Uterus (tissue), 4 donors: ENCODE results near the gene GLI2. TPM values are rescaled to one million over a fixed set of nuclear protein-coding genes. Genes with fewer than 3 reads are reported as not detected.

Experiments used
- DNase-seq, 2 donors: peaks; one replicate each; pipeline ENCODE4 v3.0.0-alpha.2; 2019 to 2020
- H3K27ac ChIP-seq, 2 donors: fragments of 200-600 bp; sonication (generic); 1 replicate in 1 of 2; 2 replicates in 1 of 2; pipeline ENCODE4 v1.5.1; 2016 to 2018
- H3K27me3 ChIP-seq, 2 donors: fragments of 200-600 bp; sonication (generic); one replicate each; pipeline ENCODE4 v1.5.1; 2018 to 2019; ENCODE audit warnings: control low read depth in 1 of 2
- H3K36me3 ChIP-seq, 2 donors: fragments of 200-600 bp; sonication (generic); one replicate each; pipeline ENCODE4 v1.5.1; 2019; ENCODE audit warnings: control low read depth in 1 of 2
- H3K4me1 ChIP-seq, 2 donors: fragments of 200-600 bp; sonication (generic); one replicate each; pipeline ENCODE4 v1.5.1; 2018 to 2019; ENCODE audit warnings: control low read depth in 1 of 2
- H3K4me3 ChIP-seq, 2 donors: fragments of 200-600 bp; sonication (generic); 1 replicate in 1 of 2; 2 replicates in 1 of 2; pipeline ENCODE4 v1.5.1; 2018 to 2019; ENCODE audit warnings: mild to moderate bottlenecking in 1 of 2
- H3K9me3 ChIP-seq, 2 donors: fragments of 200-600 bp; sonication (generic); one replicate each; pipeline ENCODE4 v1.5.1; 2019; ENCODE audit warnings: control low read depth in 1 of 2
- POLR2A ChIP-seq, 2 donors: fragments of 450-650 bp; IDR thresholded peaks; one replicate each; pipeline ENCODE4 v1.6.1; 2016; ENCODE audit warnings: antibody characterized with exemption in 2 of 2, mild to moderate bottlenecking in 1 of 2, moderate library complexity in 1 of 2
- intact Hi-C: fragments of 100-400 bp; cut with DNase I; formaldehyde crosslinking; loops from one replicate; pipeline ENCODE4 v1.15.1; 2023; ENCODE audit warnings: low total_unique reads
- total RNA-seq, 4 donors: library from RNA; depleted of rRNA in 3 of 4; stranded (reverse); fragments of >200 nt in 3 of 4; gene quantifications; one replicate each; pipeline versions ENCODE4 v1.1.0 to v1.2.4, GENCODE V29; 2014 to 2023
- TF ChIP-seq, protein P1 (sequence below), 4 experiments: fragments of 200-600 bp in 2 of 4; fragments of 450-650 bp in 2 of 4; sonication (generic) in 2 of 4; IDR thresholded peaks; one replicate each; pipeline ENCODE4 v1.5.1; 2016 to 2019; ENCODE audit warnings: antibody characterized with exemption in 4 of 4, mild to moderate bottlenecking in 2 of 4, moderate library complexity in 1 of 4
- donor health status: DM: yes; HTN: yes; CAD: no.

GLI2 gene
- total RNA-seq: 10 to 100 TPM in 2 of 4 donors, 1 to 10 TPM in 2; 2.9 to 23.6 (median 12.9) TPM

DNA sequence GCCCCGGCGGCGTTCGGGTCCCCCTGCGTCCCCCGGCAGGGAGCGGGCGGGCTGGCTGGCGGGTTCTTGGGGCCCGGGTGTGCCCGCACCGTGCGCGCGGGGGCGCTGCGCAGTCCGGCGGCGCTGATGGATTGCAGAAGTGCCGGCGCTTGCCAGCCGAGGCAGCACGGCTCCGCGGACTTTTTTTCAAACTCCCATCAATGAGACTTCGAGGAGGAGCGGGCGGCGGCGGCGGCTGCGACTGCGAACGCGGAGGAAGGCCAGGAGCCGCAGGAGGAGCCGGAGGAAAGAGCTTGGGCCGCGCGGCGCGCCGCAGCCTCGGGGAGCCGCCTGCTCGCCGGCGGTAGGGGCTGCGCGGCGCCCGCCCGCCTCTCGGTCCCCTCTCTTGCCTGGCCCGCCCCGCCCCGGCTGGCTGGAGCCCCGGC lies at the start of gene GLI2:
GLI2 (plus strand) TSS at position 123 of the 425 bp plus-strand sequence. CDS start 61,453 bp downstream, outside the sequence.
- peak; percentile 79 to 81 for DNase-seq
- TF ChIP-seq, protein P1, sequence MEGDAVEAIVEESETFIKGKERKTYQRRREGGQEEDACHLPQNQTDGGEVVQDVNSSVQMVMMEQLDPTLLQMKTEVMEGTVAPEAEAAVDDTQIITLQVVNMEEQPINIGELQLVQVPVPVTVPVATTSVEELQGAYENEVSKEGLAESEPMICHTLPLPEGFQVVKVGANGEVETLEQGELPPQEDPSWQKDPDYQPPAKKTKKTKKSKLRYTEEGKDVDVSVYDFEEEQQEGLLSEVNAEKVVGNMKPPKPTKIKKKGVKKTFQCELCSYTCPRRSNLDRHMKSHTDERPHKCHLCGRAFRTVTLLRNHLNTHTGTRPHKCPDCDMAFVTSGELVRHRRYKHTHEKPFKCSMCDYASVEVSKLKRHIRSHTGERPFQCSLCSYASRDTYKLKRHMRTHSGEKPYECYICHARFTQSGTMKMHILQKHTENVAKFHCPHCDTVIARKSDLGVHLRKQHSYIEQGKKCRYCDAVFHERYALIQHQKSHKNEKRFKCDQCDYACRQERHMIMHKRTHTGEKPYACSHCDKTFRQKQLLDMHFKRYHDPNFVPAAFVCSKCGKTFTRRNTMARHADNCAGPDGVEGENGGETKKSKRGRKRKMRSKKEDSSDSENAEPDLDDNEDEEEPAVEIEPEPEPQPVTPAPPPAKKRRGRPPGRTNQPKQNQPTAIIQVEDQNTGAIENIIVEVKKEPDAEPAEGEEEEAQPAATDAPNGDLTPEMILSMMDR (IDR thresholded peaks at IDR 0.05): peak; percentile 48 to 86 (median 68)
- peak in 1 of 2 donors; percentile 30 for TF ChIP-seq POLR2A (IDR thresholded peaks at IDR 0.05)
- H3K27ac ChIP-seq: peak within 1 kb of the TSS; percentile 83
- H3K4me3 ChIP-seq: peak within 1 kb of the TSS; percentile 44 to 66
- no peaks in the 10 kb centered on the region for H3K9me3 ChIP-seq
- intact Hi-C loops: no loop called here
- H3K36me3 ChIP-seq: no peaks in the 10 kb centered on the region
- H3K4me1 ChIP-seq: peaks cover 0 to 4% of the 10 kb centered on the region in 2 donors
- H3K27me3 ChIP-seq: no peaks in the 10 kb centered on the region

DNA sequence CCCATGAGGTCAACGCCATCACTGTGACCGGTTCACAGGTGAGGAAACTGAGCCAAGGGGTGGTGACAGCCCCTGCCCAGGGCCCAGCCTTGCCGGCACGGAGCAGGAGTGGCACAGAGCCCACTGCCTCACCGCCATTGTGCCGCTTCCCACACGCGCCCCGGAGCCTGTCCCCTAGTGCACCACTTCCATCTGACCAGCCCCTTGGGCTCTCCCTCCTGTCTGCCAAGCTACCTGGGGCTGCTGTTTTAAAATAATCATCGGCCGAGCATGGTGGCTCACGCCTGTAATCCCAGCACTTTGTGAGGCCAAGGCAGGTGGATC lies 49.7 kb upstream of the GLI2 start:
- no peak for TF ChIP-seq POLR2A (IDR thresholded peaks at IDR 0.05)
- TF ChIP-seq, protein P1 (IDR thresholded peaks at IDR 0.05): no peak
- Histone ChIP-seq H3K4me3 (no peak overlapping the region), H3K36me3 (no peaks in the 10 kb centered on the region), H3K27ac (no peak overlapping the region), H3K9me3 (no peaks in the 10 kb centered on the region), H3K4me1 (no peaks in the 10 kb centered on the region), H3K27me3 (no peaks in the 10 kb centered on the region)
- no peak for DNase-seq
- intact Hi-C loops: no loop called here

DNA sequence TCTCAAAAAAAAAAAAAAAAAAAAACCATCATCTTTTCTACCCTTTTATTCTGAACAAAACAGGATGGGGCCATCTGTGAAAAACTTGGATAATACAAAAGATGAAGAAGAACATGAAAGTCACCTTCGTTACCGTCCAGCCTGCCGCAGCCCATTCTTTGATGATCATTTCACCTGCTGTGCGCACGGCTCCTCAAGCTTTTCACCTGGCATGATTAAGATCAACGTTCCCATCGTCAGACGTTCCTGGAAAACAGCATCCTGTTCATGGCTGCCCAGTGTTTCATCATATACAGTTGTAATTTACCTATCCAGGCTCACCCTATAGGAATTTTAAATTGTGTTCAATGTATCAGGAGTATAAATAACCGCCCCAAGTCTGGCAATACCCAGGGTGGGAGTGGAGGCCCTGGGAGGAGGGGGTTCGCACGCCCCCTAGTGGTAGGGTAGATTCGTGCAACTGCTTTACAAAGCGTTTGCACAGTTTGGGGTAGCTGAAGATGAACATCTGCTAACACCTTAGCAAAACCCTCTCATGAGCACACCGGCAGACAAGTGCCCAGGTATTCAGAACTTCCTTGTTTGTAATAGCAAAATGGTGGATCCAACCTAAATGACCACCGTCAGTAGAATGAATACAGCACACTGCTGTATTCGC lies 49.0 kb upstream of the GLI2 start:
- Histone ChIP-seq H3K9me3 (no peaks in the 10 kb centered on the region), H3K36me3 (no peaks in the 10 kb centered on the region), H3K4me1 (no peaks in the 10 kb centered on the region), H3K4me3 (no peak overlapping the region), H3K27me3 (no peaks in the 10 kb centered on the region), H3K27ac (no peak overlapping the region)
- intact Hi-C loops: no loop called here
- DNase-seq: no peak
- TF ChIP-seq, protein P1 (IDR thresholded peaks at IDR 0.05): no peak
- no peak for TF ChIP-seq POLR2A (IDR thresholded peaks at IDR 0.05)

DNA sequence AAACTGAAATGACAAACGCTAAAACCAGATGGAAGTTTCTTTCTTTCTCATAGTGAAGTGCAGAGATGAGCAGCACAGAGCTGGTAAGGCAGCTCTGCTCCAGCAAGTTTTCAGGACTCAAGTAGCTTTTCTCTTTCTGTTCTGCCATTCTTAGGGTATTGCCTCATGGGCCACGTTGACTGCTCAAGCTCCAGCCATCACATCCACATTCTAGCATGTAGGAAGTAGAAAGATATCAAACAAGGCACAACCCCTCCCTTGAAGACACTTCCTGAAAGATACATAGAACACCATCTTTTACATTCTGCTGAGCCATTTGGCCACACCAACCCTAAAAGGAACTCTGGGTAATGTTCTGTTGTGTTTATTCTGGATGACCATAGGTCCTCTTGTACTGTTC lies 48.5 kb upstream of the GLI2 start:
- DNase-seq: no peak
- Histone ChIP-seq H3K4me3 (no peak overlapping the region), H3K36me3 (no peaks in the 10 kb centered on the region), H3K27ac (no peak overlapping the region), H3K27me3 (no peaks in the 10 kb centered on the region), H3K4me1 (no peaks in the 10 kb centered on the region), H3K9me3 (no peaks in the 10 kb centered on the region)
- no peak for TF ChIP-seq POLR2A (IDR thresholded peaks at IDR 0.05)
- TF ChIP-seq, protein P1 (IDR thresholded peaks at IDR 0.05): no peak
- intact Hi-C loops: no loop called here

DNA sequence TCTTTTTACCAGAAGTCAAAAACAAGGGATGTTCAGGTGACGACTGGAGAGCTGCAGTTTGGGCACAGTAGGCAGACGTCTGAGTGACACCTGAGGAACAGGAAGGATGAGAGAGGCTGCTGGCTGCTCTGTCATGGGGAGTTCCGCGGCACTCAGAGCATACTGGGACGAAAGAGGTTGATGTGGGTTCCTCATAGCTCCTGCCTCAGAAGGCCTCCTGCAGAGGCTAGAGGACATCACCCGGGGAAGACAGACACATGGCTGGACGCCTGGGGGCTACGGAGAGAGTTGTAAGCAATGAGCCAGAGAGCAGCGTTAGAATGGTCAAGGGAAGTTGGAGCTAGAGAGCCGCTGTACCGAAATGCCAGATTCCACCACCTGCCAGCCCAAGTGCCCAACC lies 45.1 kb upstream of the GLI2 start:
- H3K36me3 ChIP-seq: no peaks in the 10 kb centered on the region
- no peak overlapping the region for H3K27ac ChIP-seq
- intact Hi-C loops: no loop called here
- no peak for TF ChIP-seq POLR2A (IDR thresholded peaks at IDR 0.05)
- TF ChIP-seq, protein P1 (IDR thresholded peaks at IDR 0.05): no peak
- no peaks in the 10 kb centered on the region for H3K27me3 ChIP-seq
- no peak overlapping the region for H3K4me3 ChIP-seq
- no peak for DNase-seq
- H3K4me1 ChIP-seq: no peaks in the 10 kb centered on the region
- H3K9me3 ChIP-seq: no peaks in the 10 kb centered on the region
